ENCODE measurements around the gene RPUSD4.
A peak's percentile ranks its signal among the peaks of the same experiment; 100 is the strongest.

RPUSD4 gene

GRCh38 chr11:126211236-126212088 is at the start of gene RPUSD4, which contains the start of gene FAM118B:
Gene RPUSD4, minus strand, starts transcription at chr11:126211650. Its CDS starts 12 bp downstream, at chr11:126211638.
Gene FAM118B, plus strand, starts transcription at chr11:126211782. Its CDS starts 23,220 bp downstream, at chr11:126235002.
- Histone ChIP-seq H3K79me2 (ENCODE audit: control insufficient read depth, low read length) (peaks cover 60% of the 10 kb centered on the region), H3K9me2 (replicated peaks; ENCODE audit: control insufficient read depth, low read length) (no peaks in the 10 kb centered on the region), H4K20me1 (ENCODE audit: control insufficient read depth, insufficient read depth, low read depth, low read length) (0 out of 2 replicates have a peak, but pooled peaks cover 1% of the 10 kb centered on the region), H3K4me3 (ENCODE audit: low read length) (peak within 1 kb of the TSS; percentile 89), H3K4me1 (ENCODE audit: control insufficient read depth, low read length) (peaks cover 16% of the 10 kb centered on the region), H3F3A (ENCODE audit: control insufficient read depth, insufficient read depth) (no peaks in the 10 kb centered on the region), H3K27ac (ENCODE audit: low read depth, low read length) (no peak within 1 kb of the TSS), H3K27me3 (ENCODE audit: control insufficient read depth, low read length) (no peaks in the 10 kb centered on the region), H3K4me2 (ENCODE audit: low read length) (peak within 1 kb of the TSS; percentile 94), H3K9me3 (ENCODE audit: control insufficient read depth, insufficient read depth, low read length) (no peaks in the 10 kb centered on the region), H3K36me3 (ENCODE audit: control insufficient read depth, low read length) (peaks cover 33% of the 10 kb centered on the region)
- TF ChIP-seq EZH2phosphoT487 (IDR thresholded peaks at IDR 0.05; ENCODE audit: borderline replicate concordance, low read length), result no peak
- no peak for TF ChIP-seq CTCF (IDR thresholded peaks at IDR 0.05; ENCODE audit: low read depth, low read length, poor library complexity, severe bottlenecking)

- Histone ChIP-seq H3K4me2 (ENCODE audit: low read length) (no peak overlapping the region), H3K36me3 (ENCODE audit: control insufficient read depth, low read length) (peaks cover 41% of the 10 kb centered on the region), H3K4me3 (ENCODE audit: low read length) (no peak overlapping the region), H3K4me1 (ENCODE audit: control insufficient read depth, low read length) (no peaks in the 10 kb centered on the region), H3K79me2 (ENCODE audit: control insufficient read depth, low read length) (no peaks in the 10 kb centered on the region), H3F3A (ENCODE audit: control insufficient read depth, insufficient read depth) (peaks cover 19% of the 10 kb centered on the region), H4K20me1 (ENCODE audit: control insufficient read depth, insufficient read depth, low read depth, low read length) (no peaks in the 10 kb centered on the region), H3K9me3 (ENCODE audit: control insufficient read depth, insufficient read depth, low read length) (no peaks in the 10 kb centered on the region), H3K9me2 (replicated peaks; ENCODE audit: control insufficient read depth, low read length) (no peaks in the 10 kb centered on the region), H3K27ac (ENCODE audit: low read depth, low read length) (no peak overlapping the region), H3K27me3 (ENCODE audit: control insufficient read depth, low read length) (no peaks in the 10 kb centered on the region)
- TF ChIP-seq EZH2phosphoT487 (IDR thresholded peaks at IDR 0.05; ENCODE audit: borderline replicate concordance, low read length) (no peak), CTCF (IDR thresholded peaks at IDR 0.05; ENCODE audit: low read depth, low read length, poor library complexity, severe bottlenecking) (no peak)
These were observed 46.3 kb upstream of the RPUSD4 start for GRCh38 chr11:126257764-126258163.

- H3K9me3 ChIP-seq (ENCODE audit: control insufficient read depth, insufficient read depth, low read length), result no peaks in the 10 kb centered on the region
- H3K79me2 ChIP-seq (ENCODE audit: control insufficient read depth, low read length), result no peaks in the 10 kb centered on the region
- H3K36me3 ChIP-seq (ENCODE audit: control insufficient read depth, low read length), result peaks cover 35% of the 10 kb centered on the region
- no peak for TF ChIP-seq EZH2phosphoT487 (IDR thresholded peaks at IDR 0.05; ENCODE audit: borderline replicate concordance, low read length)
- TF ChIP-seq CTCF (IDR thresholded peaks at IDR 0.05; ENCODE audit: low read depth, low read length, poor library complexity, severe bottlenecking), result no peak
- no peak overlapping the region for H3K4me3 ChIP-seq (ENCODE audit: low read length)
- no peaks in the 10 kb centered on the region for H4K20me1 ChIP-seq (ENCODE audit: control insufficient read depth, insufficient read depth, low read depth, low read length)
- no peaks in the 10 kb centered on the region for H3K4me1 ChIP-seq (ENCODE audit: control insufficient read depth, low read length)
- H3F3A ChIP-seq (ENCODE audit: control insufficient read depth, insufficient read depth), result peaks cover 19% of the 10 kb centered on the region
- H3K27ac ChIP-seq (ENCODE audit: low read depth, low read length), result no peak overlapping the region
- H3K4me2 ChIP-seq (ENCODE audit: low read length), result no peak overlapping the region
- H3K27me3 ChIP-seq (ENCODE audit: control insufficient read depth, low read length), result no peaks in the 10 kb centered on the region
- no peaks in the 10 kb centered on the region for H3K9me2 ChIP-seq (replicated peaks; ENCODE audit: control insufficient read depth, low read length)
These were observed 45.7 kb upstream of the RPUSD4 start for GRCh38 chr11:126257144-126257543.

Data from DOHH2 (cell line).